H1 (cell line): ENCODE measurements around the gene CD96. TPM values are rescaled to one million over a fixed set of nuclear protein-coding genes. Genes with fewer than 3 reads are reported as not detected.

Experiments used
- CTCF ChIA-PET: fragments of 300-600 bp; sonication (Branson Sonifier 250); formaldehyde crosslinking; loops from one replicate; lab custom pipeline; 2021; ENCODE audit not compliant: partially characterized antibody; lab: Charles Lee
- POLR2A ChIA-PET: fragments of 300-600 bp; sonication (Branson Sonifier 250); formaldehyde crosslinking; loops from one replicate; lab custom pipeline; 2021; ENCODE audit warnings: inconsistent platforms; ENCODE audit not compliant: partially characterized antibody; lab: Charles Lee
- DNase-seq, 2 experiments: peaks; one replicate each; pipeline versions ENCODE4 v3.0.0 to v3.0.0-alpha.2; 2010 to 2022; ENCODE audit warnings: low spot score in 2 of 2, low read depth in 1 of 2, mixed read lengths in 1 of 2
- FAIRE-seq: peaks from 2 replicates; lab custom pipeline; 2011; peaks lifted over from hg19 to GRCh38; lab: Jason Lieb, UNC
- H2AFZ ChIP-seq: 2 replicates; pipeline ENCODE4 v1.8.1; 2012; ENCODE audit warnings: low read length, inconsistent platforms
- H2AK5ac ChIP-seq: 2 replicates; pipeline ENCODE4 v1.6.1; 2013; ENCODE audit warnings: low read depth, low read length
- H2BK120ac ChIP-seq: replicated peaks from 2 replicates; pipeline ENCODE3; 2013; ENCODE audit warnings: low read depth, low read length, inconsistent platforms
- H2BK12ac ChIP-seq: 2 replicates; pipeline ENCODE4 v1.6.1; 2013; ENCODE audit warnings: low read depth, low read length
- H2BK15ac ChIP-seq: 2 replicates; pipeline ENCODE4 v1.6.1; 2013; ENCODE audit warnings: low read length
- H2BK20ac ChIP-seq: 2 replicates; pipeline ENCODE4 v1.6.1; 2013; ENCODE audit warnings: low read length
- H2BK5ac ChIP-seq: 2 replicates; pipeline ENCODE4 v1.6.1; 2013; ENCODE audit warnings: low read depth, low read length
- H3K14ac ChIP-seq: 2 replicates; pipeline ENCODE4 v1.6.1; 2013; ENCODE audit warnings: inconsistent platforms; ENCODE audit not compliant: insufficient read length
- H3K18ac ChIP-seq: 2 replicates; pipeline ENCODE4 v1.6.1; 2013; ENCODE audit warnings: low read length; ENCODE audit errors: extremely low read depth
- H3K23ac ChIP-seq: 2 replicates; pipeline ENCODE4 v1.6.1; 2013; ENCODE audit warnings: inconsistent platforms; ENCODE audit not compliant: insufficient read length
- H3K23me2 ChIP-seq: 2 replicates; pipeline ENCODE4 v1.6.1; 2013; ENCODE audit warnings: low read depth, low read length
- H3K27ac ChIP-seq: 2 replicates; pipeline ENCODE4 v1.6.1; 2011; ENCODE audit warnings: low read depth, low read length, inconsistent platforms
- H3K27me3 ChIP-seq, 4 experiments: replicated peaks in 1 of 4; 1 replicate in 1 of 4; 2 replicates in 3 of 4; pipeline versions ENCODE4 v1.6.1 to v1.8.1; 2011 to 2013; ENCODE audit warnings: low read length in 3 of 4, mild to moderate bottlenecking in 3 of 4, inconsistent platforms in 2 of 4, mixed read lengths in 2 of 4, moderate library complexity in 1 of 4; ENCODE audit not compliant: control insufficient read depth in 3 of 4, insufficient read depth in 3 of 4; ENCODE audit errors: extremely low read depth in 1 of 4
- H3K36me3 ChIP-seq, 4 experiments: 2 replicates each; pipeline versions ENCODE4 v1.6.1 to v1.8.1; 2011 to 2013; ENCODE audit warnings: mild to moderate bottlenecking in 4 of 4, low read length in 3 of 4, moderate library complexity in 2 of 4, control low read depth in 1 of 4, inconsistent platforms in 1 of 4; ENCODE audit not compliant: insufficient read depth in 4 of 4, control insufficient read depth in 2 of 4
- H3K4ac ChIP-seq: replicated peaks from 2 replicates; pipeline ENCODE3; 2013; ENCODE audit warnings: low read length, low read depth, mixed read lengths, inconsistent platforms; ENCODE audit not compliant: insufficient read length
- H3K4me1 ChIP-seq, 4 experiments: replicated peaks in 1 of 4; 1 replicate in 1 of 4; 2 replicates in 3 of 4; pipeline versions ENCODE4 v1.6.1 to v1.8.1; 2011 to 2013; ENCODE audit warnings: low read length in 3 of 4, inconsistent platforms in 2 of 4, mixed read lengths in 1 of 4; ENCODE audit not compliant: insufficient read depth in 4 of 4, control insufficient read depth in 3 of 4
- H3K4me2 ChIP-seq, 2 experiments: 2 replicates each; pipeline versions ENCODE4 v1.6.1 to v1.8.1; 2011 to 2013; ENCODE audit warnings: low read depth in 2 of 2, low read length in 2 of 2, control low read depth in 1 of 2, inconsistent platforms in 1 of 2, mild to moderate bottlenecking in 1 of 2; ENCODE audit not compliant: insufficient read depth in 1 of 2
- H3K4me3 ChIP-seq, 4 experiments: fragments of 200-600, 300-600 bp in 1 of 4; sonication (generic), shearing (Covaris generic), sonication (Bioruptor Twin) in 1 of 4; 2 replicates each; pipeline versions ENCODE4 v1.5.1 to v1.8.1; 2011 to 2016; ENCODE audit warnings: low read length in 4 of 4, low read depth in 3 of 4, control low read depth in 2 of 4, inconsistent platforms in 2 of 4, mild to moderate bottlenecking in 2 of 4, mixed read lengths in 1 of 4, moderate library complexity in 1 of 4; ENCODE audit not compliant: insufficient read depth in 2 of 4; ENCODE audit errors: extremely low read depth in 1 of 4
- H3K56ac ChIP-seq: replicated peaks from 2 replicates; pipeline ENCODE3; 2013; ENCODE audit warnings: low read depth, mild to moderate bottlenecking, mixed read lengths, low read length, inconsistent platforms; ENCODE audit not compliant: insufficient read length
- H3K79me1 ChIP-seq: 2 replicates; pipeline ENCODE4 v1.6.1; 2013; ENCODE audit warnings: low read depth, low read length, control low read depth
- H3K79me2 ChIP-seq, 2 experiments: 2 replicates each; pipeline versions ENCODE4 v1.6.1 to v1.8.1; 2012 to 2013; ENCODE audit warnings: low read length in 2 of 2, mild to moderate bottlenecking in 2 of 2, inconsistent platforms in 1 of 2; ENCODE audit not compliant: insufficient read depth in 2 of 2, control insufficient read depth in 1 of 2
- H3K9ac ChIP-seq, 4 experiments: replicated peaks in 1 of 4; 1 replicate in 1 of 4; 2 replicates in 3 of 4; pipeline versions ENCODE4 v1.6.1 to v1.8.1; 2011 to 2013; ENCODE audit warnings: low read depth in 3 of 4, low read length in 3 of 4, control low read depth in 2 of 4, mild to moderate bottlenecking in 2 of 4, moderate library complexity in 2 of 4, inconsistent platforms in 1 of 4; ENCODE audit errors: extremely low read depth in 1 of 4
- H3K9me3 ChIP-seq, 2 experiments: 2 replicates each; pipeline versions ENCODE4 v1.6.1 to v1.8.1; 2012 to 2013; ENCODE audit warnings: mild to moderate bottlenecking in 2 of 2, moderate library complexity in 2 of 2, control low read depth in 1 of 2, inconsistent platforms in 1 of 2, low read depth in 1 of 2, low read length in 1 of 2, mixed read lengths in 1 of 2; ENCODE audit not compliant: insufficient read depth in 2 of 2
- H4K20me1 ChIP-seq, 2 experiments: replicated peaks in 1 of 2; 2 replicates each; pipeline versions ENCODE3 to v1.8.1; 2011 to 2013; ENCODE audit warnings: inconsistent platforms in 2 of 2, low read length in 2 of 2, mild to moderate bottlenecking in 1 of 2; ENCODE audit not compliant: insufficient read depth in 2 of 2, control insufficient read depth in 1 of 2
- H4K5ac ChIP-seq: 2 replicates; pipeline ENCODE4 v1.6.1; 2013; ENCODE audit warnings: low read length, low read depth, mixed read lengths, inconsistent platforms; ENCODE audit not compliant: insufficient read length
- H4K8ac ChIP-seq: 2 replicates; pipeline ENCODE4 v1.8.0; 2013; ENCODE audit warnings: mild to moderate bottlenecking, moderate library complexity, low read length, inconsistent platforms; ENCODE audit not compliant: insufficient read depth; ENCODE audit errors: extremely low read depth
- H4K91ac ChIP-seq: replicated peaks from 2 replicates; pipeline ENCODE3; 2013; ENCODE audit warnings: low read length, mixed read lengths, inconsistent platforms; ENCODE audit not compliant: insufficient read length
- CBX5 ChIP-seq: fragments of 300-800, 300-1000 bp; sonication (generic); IDR thresholded peaks from 2 replicates; pipeline ENCODE4 v1.7.1; 2016; ENCODE audit warnings: antibody characterized with exemption, low read length, low read depth
- CTBP2 ChIP-seq: IDR thresholded peaks from 2 replicates; pipeline ENCODE4 v1.7.0; 2011; ENCODE audit warnings: borderline replicate concordance, mild to moderate bottlenecking, moderate library complexity, mixed read lengths, low read length; ENCODE audit not compliant: insufficient read depth, insufficient read length
- EZH2 ChIP-seq: fragments of 200-600 bp; sonication (generic); IDR thresholded peaks from 2 replicates; pipeline ENCODE4 v1.7.1; 2012; ENCODE audit warnings: low read depth, mild to moderate bottlenecking, moderate library complexity, low read length, inconsistent platforms; ENCODE audit not compliant: severe bottlenecking
- JUND ChIP-seq: IDR thresholded peaks from 2 replicates; pipeline ENCODE4 v1.6.1; 2011; ENCODE audit warnings: mild to moderate bottlenecking, improper control_type of control experiment, low read length
- NRF1 ChIP-seq: IDR thresholded peaks from 2 replicates; pipeline ENCODE4 v1.6.1; 2011; ENCODE audit warnings: mild to moderate bottlenecking, low read depth, low read length, improper control_type of control experiment
- POLR2A ChIP-seq, 2 experiments: IDR thresholded peaks; 1 replicate in 1 of 2; 2 replicates in 1 of 2; pipeline ENCODE4 v1.6.1; 2011; ENCODE audit warnings: low read depth in 2 of 2, low read length in 2 of 2, mild to moderate bottlenecking in 2 of 2; ENCODE audit errors: control extremely low read depth in 1 of 2
- SIN3A ChIP-seq, 2 experiments: IDR thresholded peaks in 1 of 2; conservative IDR thresholded peaks in 1 of 2; 2 replicates each; pipeline ENCODE4 v1.6.1; 2011 to 2012; ENCODE audit warnings: low read length in 2 of 2, improper control_type of control experiment in 1 of 2, low read depth in 1 of 2, mild to moderate bottlenecking in 1 of 2
- SIX5 ChIP-seq: IDR thresholded peaks from 2 replicates; pipeline ENCODE4 v1.6.1; 2011; ENCODE audit warnings: mild to moderate bottlenecking, low read depth, low read length
- SP1 ChIP-seq: IDR thresholded peaks from 2 replicates; pipeline ENCODE4 v1.6.1; 2011; ENCODE audit warnings: low read depth, low read length
- SP4 ChIP-seq: IDR thresholded peaks from 2 replicates; pipeline ENCODE4 v1.6.1; 2012; ENCODE audit warnings: low read length, inconsistent platforms
- SUZ12 ChIP-seq: fragments of 200-600 bp; sonication (generic); IDR thresholded peaks from 2 replicates; pipeline ENCODE4 v1.6.1; 2012; ENCODE audit warnings: mild to moderate bottlenecking, inconsistent platforms, low read length, moderate library complexity, mixed read lengths
- TAF7 ChIP-seq: optimal IDR thresholded peaks from 2 replicates; pipeline ENCODE3; 2011; ENCODE audit warnings: low read depth, mild to moderate bottlenecking, inconsistent platforms, low read length, moderate library complexity, borderline replicate concordance
- TBP ChIP-seq: IDR thresholded peaks from 2 replicates; pipeline ENCODE4 v1.6.1; 2011; ENCODE audit warnings: low read depth, low read length, improper control_type of control experiment
- WGBS, 2 experiments: shearing (Covaris generic) in 1 of 2; methylation state at CpG; one replicate each; pipeline versions ENCODE4 v1.1.6 to v1.1.7; 2013 to 2015; ENCODE audit warnings: low lambda C conversion rate in 2 of 2, mixed read lengths in 2 of 2, inconsistent platforms in 1 of 2, low coverage in 1 of 2, missing lambda C conversion rate in 1 of 2; ENCODE audit not compliant: insufficient replicate concordance in 2 of 2, insufficient coverage in 1 of 2, insufficient read length in 1 of 2; ENCODE audit errors: extremely low coverage in 1 of 2, missing lambda C conversion rate in 1 of 2; 5-methylcytosine and 5-hydroxymethylcytosine counted together
- polyA plus RNA-seq, 7 experiments: library from polyadenylated mRNA; depleted of rRNA in 3 of 7; stranded (reverse) in 5 of 7; unstranded in 2 of 7; fragments of >200 nt in 5 of 7; fragments of 200-250 nt in 2 of 7; gene quantifications; 1 replicate in 5 of 7; 2 replicates in 1 of 7; 4 replicates in 1 of 7; pipeline versions ENCODE4 v1.2.1 to v1.2.3, GENCODE V29; 2011 to 2013; ENCODE audit warnings: missing spikeins in 2 of 7, mixed read lengths in 2 of 7
- total RNA-seq: library from RNA; stranded (reverse); fragmentation: NEBNext Ultra II Directional; extraction: Animal tissue kit (Norgen Biotek cat#: 25700); gene quantifications from 2 replicates; pipeline ENCODE4 v1.2.1, GENCODE V29; 2021

Gene CD96
- total and polyA plus RNA-seq, 2 of the 8 experiments (the other 6 are each of a cell fraction or from before 2014, with no cell fraction given), result not detected

DNA sequence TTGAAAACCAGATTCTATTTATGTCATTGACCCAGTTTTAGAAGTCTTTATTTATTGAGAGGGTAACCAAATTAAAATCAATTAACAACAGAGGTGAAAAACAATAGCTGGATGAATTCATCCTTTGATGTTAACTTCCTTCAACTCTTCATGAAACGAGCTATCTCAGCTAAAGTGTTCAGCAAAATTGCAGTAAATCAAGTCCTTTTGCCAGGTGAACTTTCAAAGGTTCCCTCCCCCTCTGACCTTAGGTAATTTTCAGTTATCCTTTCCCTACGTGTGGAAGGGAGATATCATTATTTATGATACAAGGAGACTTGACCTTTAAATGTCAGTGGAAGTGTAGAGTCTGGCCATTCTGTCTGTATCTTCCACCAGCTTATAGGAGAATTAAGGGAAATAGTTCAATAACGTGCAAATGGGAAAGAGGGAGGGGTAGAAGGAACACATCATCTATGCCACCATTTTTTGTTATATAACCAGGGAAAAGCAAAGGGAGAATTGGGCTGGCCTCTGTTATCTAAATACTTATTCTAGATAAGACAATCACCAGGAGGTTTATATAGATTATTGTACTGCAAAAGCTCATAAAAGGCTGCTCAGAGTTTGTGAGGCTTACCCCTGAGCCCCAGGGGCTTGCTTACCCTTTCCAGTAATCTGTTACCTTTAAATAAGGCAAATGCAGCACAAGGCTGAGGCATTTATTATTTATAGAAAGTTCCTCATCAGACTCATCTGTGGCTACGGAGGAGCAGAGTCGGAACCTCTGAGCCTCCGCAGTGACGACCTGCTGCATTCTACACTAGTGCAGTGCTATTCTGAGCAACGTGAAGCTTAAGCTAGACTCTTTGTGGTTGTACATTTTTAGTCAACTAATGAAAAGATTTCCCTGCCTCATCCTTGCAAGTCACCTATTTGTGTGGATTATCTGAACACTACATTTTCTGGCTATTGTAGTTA lies 150.9 kb downstream of the CD96 start:
- Histone ChIP-seq H2BK20ac (no peak overlapping the region), H2AK5ac (no peak overlapping the region), H3K27ac (no peak overlapping the region), H3K79me1 (no peaks in the 10 kb centered on the region), H2BK15ac (no peak overlapping the region), H4K8ac (no peak overlapping the region), H2AFZ (no peak overlapping the region), H3K14ac (no peak overlapping the region), H2BK120ac (no peak overlapping the region), H3K4me3 (no peak overlapping the region), H3K18ac (no peak overlapping the region), H4K20me1 (no peaks in the 10 kb centered on the region), H3K4me2 (no peak overlapping the region), H2BK12ac (no peak overlapping the region), H3K4ac (no peak overlapping the region), H3K23ac (no peak overlapping the region), H3K9ac (no peak overlapping the region), H3K27me3 (no peaks in the 10 kb centered on the region), H3K56ac (no peak overlapping the region), H4K91ac (no peak overlapping the region), H3K4me1 (no peaks in the 10 kb centered on the region; a peak in 1 of 7 replicates), H3K9me3 (no peaks in the 10 kb centered on the region), H4K5ac (no peak overlapping the region), H2BK5ac (no peak overlapping the region), H3K36me3 (no peaks in the 10 kb centered on the region), H3K23me2 (no peaks in the 10 kb centered on the region), H3K79me2 (no peaks in the 10 kb centered on the region)
- WGBS, 2 experiments, result 84% methylated on average over 8 of the region's 8 CpGs; no CpG with 5 or more reads in 1 of the 2 experiments
- ChIA-PET POLR2A (no interaction called here), CTCF (interaction anchor here (0.5 to 3.6 kb wide), 13 partner anchors 15 to 1257 kb away, joined by 4 to 27 read pairs (median 7); no protein-coding TSS in a partner anchor)
- no peak for DNase-seq
- FAIRE-seq, result no peak
- TF ChIP-seq SP4, result no peak
- no peak for TF ChIP-seq SUZ12
- TF ChIP-seq CBX5, result no peak
- TF ChIP-seq SIN3A (conservative IDR thresholded peaks at IDR 0.05 in 1 of 2, IDR thresholded peaks at IDR 0.05 in 1 of 2; ENCODE audit: low read depth in 1 of 2, low read length in 2 of 2), result no peak
- no peak for TF ChIP-seq CTBP2
- TF ChIP-seq POLR2A (IDR thresholded peaks at IDR 0.05; ENCODE audit: control extremely low read depth in 1 of 2, low read depth in 2 of 2, low read length in 2 of 2), result no peak
- TF ChIP-seq TAF7, result no peak
- no peak for TF ChIP-seq EZH2
- TF ChIP-seq SP1, result no peak
- no peak for TF ChIP-seq JUND
- TF ChIP-seq TBP, result no peak
- no peak for TF ChIP-seq NRF1
- no peak for TF ChIP-seq SIX5
